Peyer's patch (tissue), 4 donors: Measurements from ENCODE around the gene TRIM69.
"Not testable (repeated sequence)": the region's sequence is repeated elsewhere in the genome, so short reads cannot be mapped to it uniquely, and the experiment has no call there.

ENCODE experiments used
- POLR2A ChIP-seq, 2 donors: fragments of 450-650 bp; IDR thresholded peaks; one replicate each; pipeline ENCODE4 v1.5.1; 2017; ENCODE audit warnings: antibody characterized with exemption in 2 of 2, mild to moderate bottlenecking in 2 of 2, moderate library complexity in 2 of 2
- TF ChIP-seq, protein P1 (sequence below), 6 experiments: fragments of 450-650 bp in 4 of 6; fragments of 200-600 bp in 2 of 6; sonication (generic) in 1 of 6; IDR thresholded peaks; one replicate each; pipeline ENCODE4 v1.5.1; 2017 to 2019; ENCODE audit warnings: antibody characterized with exemption in 6 of 6, mild to moderate bottlenecking in 3 of 6, moderate library complexity in 1 of 6

GRCh38 chr15:44739222-44739847, 3.0 kb downstream of the TRIM69 start:
- TF ChIP-seq, protein P1, sequence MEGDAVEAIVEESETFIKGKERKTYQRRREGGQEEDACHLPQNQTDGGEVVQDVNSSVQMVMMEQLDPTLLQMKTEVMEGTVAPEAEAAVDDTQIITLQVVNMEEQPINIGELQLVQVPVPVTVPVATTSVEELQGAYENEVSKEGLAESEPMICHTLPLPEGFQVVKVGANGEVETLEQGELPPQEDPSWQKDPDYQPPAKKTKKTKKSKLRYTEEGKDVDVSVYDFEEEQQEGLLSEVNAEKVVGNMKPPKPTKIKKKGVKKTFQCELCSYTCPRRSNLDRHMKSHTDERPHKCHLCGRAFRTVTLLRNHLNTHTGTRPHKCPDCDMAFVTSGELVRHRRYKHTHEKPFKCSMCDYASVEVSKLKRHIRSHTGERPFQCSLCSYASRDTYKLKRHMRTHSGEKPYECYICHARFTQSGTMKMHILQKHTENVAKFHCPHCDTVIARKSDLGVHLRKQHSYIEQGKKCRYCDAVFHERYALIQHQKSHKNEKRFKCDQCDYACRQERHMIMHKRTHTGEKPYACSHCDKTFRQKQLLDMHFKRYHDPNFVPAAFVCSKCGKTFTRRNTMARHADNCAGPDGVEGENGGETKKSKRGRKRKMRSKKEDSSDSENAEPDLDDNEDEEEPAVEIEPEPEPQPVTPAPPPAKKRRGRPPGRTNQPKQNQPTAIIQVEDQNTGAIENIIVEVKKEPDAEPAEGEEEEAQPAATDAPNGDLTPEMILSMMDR (IDR thresholded peaks at IDR 0.05) = not testable (repeated sequence)
- not testable (repeated sequence) for TF ChIP-seq POLR2A (IDR thresholded peaks at IDR 0.05)
